ENCODE results near the gene PITPNC1. TPM values are rescaled to one million over a fixed set of nuclear protein-coding genes. Genes with fewer than 3 reads are reported as not detected.

PITPNC1 gene
- total RNA-seq, 4 donors from 2014 or later: 9.1 to 15.1 (median 13.3) TPM

DNA sequence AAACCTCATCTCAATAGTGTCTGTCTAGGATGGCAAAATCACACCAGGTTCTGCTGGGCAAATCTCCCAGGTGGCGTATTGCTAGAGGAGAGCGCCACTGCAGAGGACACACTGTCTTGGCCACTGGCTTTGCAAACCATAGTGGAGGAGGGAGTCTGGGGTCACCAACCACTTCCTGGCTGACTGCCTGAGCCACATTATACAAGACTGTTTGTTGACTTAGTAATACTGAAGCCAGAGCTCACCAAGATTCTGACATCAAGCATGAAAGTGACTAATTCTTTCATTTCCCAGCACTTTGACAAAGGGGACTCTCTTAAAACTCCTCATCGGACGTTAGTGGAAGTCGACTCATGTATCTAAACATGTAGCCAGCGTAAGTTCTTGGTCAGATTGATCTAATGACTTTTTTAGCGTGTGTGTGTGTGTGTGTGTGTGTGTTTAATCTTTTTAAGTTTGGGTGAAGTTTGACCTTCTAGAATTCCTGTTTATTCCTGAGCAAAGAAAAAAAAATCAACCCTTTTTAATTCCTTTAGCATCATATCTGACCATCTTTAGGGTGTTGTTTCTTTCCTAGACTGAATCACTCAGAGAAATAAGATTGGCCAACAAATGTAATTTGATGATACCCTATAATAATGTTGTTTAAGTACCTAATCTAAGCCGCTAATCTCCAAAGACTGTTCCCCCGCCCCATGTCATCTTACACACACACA lies 13.7 kb downstream of the PITPNC1 start:
- intact Hi-C loops (cut with DNase I): no loop called here
- DNase-seq: no peak

DNA sequence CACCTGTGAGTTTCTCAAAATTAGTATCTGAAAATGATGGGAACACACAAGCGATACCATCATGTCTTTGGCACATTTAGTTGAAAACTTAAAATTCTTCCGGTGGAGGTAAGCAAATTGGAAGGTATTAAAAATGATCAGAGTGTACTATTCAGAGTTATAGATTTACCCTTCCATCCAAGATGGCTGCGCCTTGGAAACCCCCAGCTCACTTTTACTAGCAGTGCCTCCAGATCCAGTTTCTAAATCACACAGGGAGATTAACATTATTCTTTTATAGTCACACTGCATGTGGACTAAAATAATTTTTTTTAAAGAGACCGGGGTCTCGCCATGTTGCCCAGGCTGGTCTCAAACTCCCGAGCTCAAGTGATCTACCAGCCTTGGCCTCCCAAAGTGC lies 15.0 kb downstream of the PITPNC1 start:
- no peak overlapping the region for H3K27ac ChIP-seq
- peaks cover 7 to 17% (median 16%) of the 10 kb centered on the region in 3 donors for H3K4me1 ChIP-seq
- no peaks in the 10 kb centered on the region for H3K36me3 ChIP-seq
- DNase-seq: no peak
- 86 to 92% methylated on average over 6 of the region's 6 CpGs for WGBS, 2 donors
- no peaks in the 10 kb centered on the region for H3K27me3 ChIP-seq
- no peak for TF ChIP-seq POLR2A (IDR thresholded peaks at IDR 0.05)
- TF ChIP-seq, protein P1, sequence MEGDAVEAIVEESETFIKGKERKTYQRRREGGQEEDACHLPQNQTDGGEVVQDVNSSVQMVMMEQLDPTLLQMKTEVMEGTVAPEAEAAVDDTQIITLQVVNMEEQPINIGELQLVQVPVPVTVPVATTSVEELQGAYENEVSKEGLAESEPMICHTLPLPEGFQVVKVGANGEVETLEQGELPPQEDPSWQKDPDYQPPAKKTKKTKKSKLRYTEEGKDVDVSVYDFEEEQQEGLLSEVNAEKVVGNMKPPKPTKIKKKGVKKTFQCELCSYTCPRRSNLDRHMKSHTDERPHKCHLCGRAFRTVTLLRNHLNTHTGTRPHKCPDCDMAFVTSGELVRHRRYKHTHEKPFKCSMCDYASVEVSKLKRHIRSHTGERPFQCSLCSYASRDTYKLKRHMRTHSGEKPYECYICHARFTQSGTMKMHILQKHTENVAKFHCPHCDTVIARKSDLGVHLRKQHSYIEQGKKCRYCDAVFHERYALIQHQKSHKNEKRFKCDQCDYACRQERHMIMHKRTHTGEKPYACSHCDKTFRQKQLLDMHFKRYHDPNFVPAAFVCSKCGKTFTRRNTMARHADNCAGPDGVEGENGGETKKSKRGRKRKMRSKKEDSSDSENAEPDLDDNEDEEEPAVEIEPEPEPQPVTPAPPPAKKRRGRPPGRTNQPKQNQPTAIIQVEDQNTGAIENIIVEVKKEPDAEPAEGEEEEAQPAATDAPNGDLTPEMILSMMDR (IDR thresholded peaks at IDR 0.05): no peak
- H3K4me3 ChIP-seq: no peak overlapping the region
- intact Hi-C loops (cut with DNase I): no loop called here
- no peaks in the 10 kb centered on the region for H3K9me3 ChIP-seq

More for the DNA sequence above, 13.7 kb downstream of the PITPNC1 start:
- Histone ChIP-seq H3K36me3 (no peaks in the 10 kb centered on the region), H3K27ac (peak overlapping the region; percentile 10 to 58 (median 37)), H3K9me3 (no peaks in the 10 kb centered on the region), H3K4me3 (no peak overlapping the region), H3K4me1 (peaks cover 7 to 17% (median 16%) of the 10 kb centered on the region in 3 donors), H3K27me3 (no peaks in the 10 kb centered on the region)
- TF ChIP-seq, protein P1 (IDR thresholded peaks at IDR 0.05): no peak
- TF ChIP-seq POLR2A (IDR thresholded peaks at IDR 0.05): no peak
- 27 to 40% methylated on average over 7 to 9 of the region's 9 CpGs for WGBS, 2 donors

DNA sequence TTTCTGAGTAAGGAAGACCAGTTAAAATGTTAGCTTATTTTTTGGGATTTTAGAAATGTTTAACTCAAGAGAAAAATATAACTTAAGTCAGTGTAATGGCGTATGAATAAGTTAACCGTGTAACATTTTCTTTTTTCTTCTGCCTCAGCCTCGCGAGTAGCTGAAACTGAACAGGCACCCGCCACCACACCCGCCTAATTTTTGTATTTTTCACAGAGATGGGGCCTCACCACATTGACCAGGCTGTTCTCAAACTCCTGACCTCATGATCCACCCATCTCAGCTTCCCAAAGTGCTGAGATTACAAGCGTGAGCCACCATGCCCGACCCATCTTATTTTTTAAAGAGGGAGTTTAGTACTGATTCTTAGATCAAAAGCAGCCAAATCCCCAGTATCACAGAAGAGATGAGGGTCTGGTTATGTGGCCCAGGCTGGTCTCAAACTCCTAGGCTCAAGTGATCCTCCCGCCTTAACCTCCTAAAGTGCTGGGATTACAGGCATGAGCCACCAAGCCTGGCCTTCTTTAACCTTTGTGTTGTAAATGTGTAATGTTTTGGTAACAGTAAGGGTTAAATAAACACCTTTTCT lies 16.8 kb downstream of the PITPNC1 start:
- 91 to 93% methylated on average over 9 of the region's 9 CpGs for WGBS, 2 donors
- intact Hi-C loops (cut with DNase I): no loop called here

DNA sequence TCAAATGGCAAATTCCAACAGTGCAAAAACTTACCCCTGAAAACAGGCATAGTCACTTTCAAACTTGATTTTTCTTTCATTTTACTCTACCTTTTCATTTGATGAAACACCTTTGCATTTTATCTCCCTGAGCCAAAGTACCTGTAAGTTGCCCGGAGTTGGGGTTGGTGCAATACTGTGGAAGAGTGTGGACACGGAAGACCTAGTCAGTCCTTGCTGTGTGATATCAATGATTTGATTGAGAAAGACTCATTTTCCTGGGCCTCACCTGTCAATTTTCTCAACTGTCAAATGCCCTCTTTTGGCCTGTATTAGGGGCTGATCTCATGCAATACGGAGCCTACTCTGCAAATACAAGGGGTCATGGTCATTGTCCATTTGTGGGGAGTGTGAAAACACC lies 22.6 kb downstream of the PITPNC1 start:
- intact Hi-C loops (cut with DNase I): no loop called here
- 90 to 94% methylated on average over 3 of the region's 3 CpGs for WGBS, 2 donors
- H3K27me3 ChIP-seq: no peaks in the 10 kb centered on the region
- no peak overlapping the region for H3K4me3 ChIP-seq
- no peaks in the 10 kb centered on the region for H3K36me3 ChIP-seq
- TF ChIP-seq, protein P1 (IDR thresholded peaks at IDR 0.05): no peak
- TF ChIP-seq POLR2A (IDR thresholded peaks at IDR 0.05): no peak
- H3K27ac ChIP-seq: no peak overlapping the region
- no peak for DNase-seq
- H3K4me1 ChIP-seq: peaks cover 0 to 8% (median 4%) of the 10 kb centered on the region in 3 donors
- H3K9me3 ChIP-seq: no peaks in the 10 kb centered on the region

More for the DNA sequence above, 16.8 kb downstream of the PITPNC1 start:
- no peaks in the 10 kb centered on the region for H3K9me3 ChIP-seq
- TF ChIP-seq POLR2A (IDR thresholded peaks at IDR 0.05): no peak
- TF ChIP-seq, protein P1 (IDR thresholded peaks at IDR 0.05): no peak
- H3K27ac ChIP-seq: no peak overlapping the region
- H3K4me3 ChIP-seq: no peak overlapping the region
- H3K27me3 ChIP-seq: no peaks in the 10 kb centered on the region
- no peak for DNase-seq
- H3K4me1 ChIP-seq: peaks cover 7 to 17% (median 16%) of the 10 kb centered on the region in 3 donors
- no peaks in the 10 kb centered on the region for H3K36me3 ChIP-seq

DNA sequence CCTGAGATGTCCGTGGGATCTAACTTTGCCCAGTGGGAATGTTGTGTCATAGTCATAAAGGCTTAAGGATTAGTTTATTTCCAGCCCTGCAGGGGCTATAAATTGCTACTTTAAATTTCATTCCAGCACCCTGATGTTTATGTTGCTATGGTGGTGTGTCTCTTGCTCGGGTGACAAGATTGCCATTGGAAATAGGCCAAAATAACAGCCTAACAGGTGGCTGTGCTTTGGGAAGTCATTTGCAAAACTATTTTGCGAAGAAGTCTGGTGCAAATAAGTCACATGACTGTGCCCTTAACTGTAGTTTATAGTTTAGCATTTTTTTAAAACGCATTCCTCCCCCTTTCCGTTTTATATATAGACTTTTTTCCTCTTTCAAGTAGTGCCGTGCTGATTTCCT lies 23.1 kb downstream of the PITPNC1 start:
- 37 to 42% methylated on average over 6 of the region's 6 CpGs for WGBS, 2 donors
- no peak for DNase-seq

More for the DNA sequence above, 23.1 kb downstream of the PITPNC1 start:
- no peaks in the 10 kb centered on the region for H3K27me3 ChIP-seq
- H3K9me3 ChIP-seq: no peaks in the 10 kb centered on the region
- TF ChIP-seq, protein P1 (IDR thresholded peaks at IDR 0.05): no peak
- TF ChIP-seq POLR2A (IDR thresholded peaks at IDR 0.05): no peak
- no peak overlapping the region for H3K27ac ChIP-seq
- H3K36me3 ChIP-seq: no peaks in the 10 kb centered on the region
- H3K4me3 ChIP-seq: no peak overlapping the region
- H3K4me1 ChIP-seq: peaks cover 0 to 8% (median 4%) of the 10 kb centered on the region in 3 donors
- intact Hi-C loops (cut with DNase I): no loop called here

All from esophagus squamous epithelium (tissue), 5 donors.